ENCODE results near the gene DBNL.

DBNL gene

DNA sequence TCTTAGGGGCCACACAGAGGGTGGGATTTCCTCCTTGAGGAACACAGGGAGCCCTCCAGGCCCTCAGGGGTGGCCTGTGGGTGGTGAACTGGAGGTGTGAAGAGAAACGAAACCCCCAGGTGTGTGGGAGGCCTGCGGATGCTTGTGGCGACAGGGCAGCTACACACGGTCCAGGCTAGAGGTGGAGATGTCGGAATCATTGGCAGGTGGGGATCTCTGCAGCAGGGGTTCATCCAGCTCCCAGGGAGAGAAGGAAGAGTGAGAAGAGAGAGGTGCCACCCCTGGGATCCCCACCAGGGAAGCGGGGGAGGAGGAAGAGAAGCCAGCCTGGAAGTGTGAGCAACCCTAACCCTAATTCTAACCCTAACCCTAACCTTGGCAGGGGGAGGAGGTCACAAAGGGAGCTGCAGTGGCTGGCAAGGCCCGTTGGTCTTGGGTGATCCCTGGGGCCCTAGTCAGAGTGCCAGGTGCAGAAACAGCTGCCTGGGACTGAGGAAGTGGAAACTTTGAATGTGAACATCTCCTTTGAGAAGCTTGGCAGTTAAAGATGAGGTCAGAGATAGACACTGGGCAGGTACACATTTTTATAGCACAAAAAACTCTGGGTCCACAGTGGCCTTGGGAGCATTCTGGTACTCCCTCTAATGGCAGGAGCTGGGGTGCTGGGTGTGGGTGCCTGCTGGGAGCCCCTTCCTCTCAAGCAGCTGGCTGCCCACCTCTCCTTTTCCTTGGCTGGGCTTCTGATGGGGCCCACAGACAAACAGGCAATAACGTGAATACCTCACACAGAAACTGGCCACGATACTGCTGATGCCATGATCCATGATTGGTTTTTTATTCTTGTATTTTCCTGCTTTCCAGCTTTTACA lies 52.8 kb downstream of the DBNL start:
- no peaks in the 10 kb centered on the region for H3K9me3 ChIP-seq (ENCODE audit: control insufficient read depth, low read length)
- no peak for DNase-seq (ENCODE audit: low read depth)
- no peaks in the 10 kb centered on the region for H3K36me3 ChIP-seq (ENCODE audit: control insufficient read depth, insufficient read depth, low read length, severe bottlenecking)
- no peak overlapping the region for H3K4me3 ChIP-seq (ENCODE audit: low read length)
- H3K4me1 ChIP-seq (ENCODE audit: control insufficient read depth, insufficient read depth, low read length), result peaks cover 49% of the 10 kb centered on the region
- H3K27me3 ChIP-seq (replicated peaks; ENCODE audit: control insufficient read depth, insufficient read depth, low read length), result no peaks in the 10 kb centered on the region
- H3K9ac ChIP-seq (ENCODE audit: low read length), result no peak overlapping the region

- Histone ChIP-seq H3K4me3 (ENCODE audit: low read length) (no peak overlapping the region), H3K27me3 (replicated peaks; ENCODE audit: control insufficient read depth, insufficient read depth, low read length) (no peaks in the 10 kb centered on the region), H3K9ac (ENCODE audit: low read length) (no peak overlapping the region), H3K9me3 (ENCODE audit: control insufficient read depth, low read length) (no peaks in the 10 kb centered on the region), H3K36me3 (ENCODE audit: control insufficient read depth, insufficient read depth, low read length, severe bottlenecking) (no peaks in the 10 kb centered on the region), H3K4me1 (ENCODE audit: control insufficient read depth, insufficient read depth, low read length) (peaks cover 57% of the 10 kb centered on the region)
- DNase-seq (ENCODE audit: low read depth), result no peak
These were observed 53.9 kb downstream of the DBNL start for GRCh38 chr7:44098092-44099068.

- Histone ChIP-seq H3K9ac (ENCODE audit: low read length) (no peak overlapping the region), H3K9me3 (ENCODE audit: control insufficient read depth, low read length) (no peaks in the 10 kb centered on the region), H3K36me3 (ENCODE audit: control insufficient read depth, insufficient read depth, low read length, severe bottlenecking) (no peaks in the 10 kb centered on the region), H3K4me1 (ENCODE audit: control insufficient read depth, insufficient read depth, low read length) (peaks cover 51% of the 10 kb centered on the region), H3K4me3 (ENCODE audit: low read length) (no peak overlapping the region), H3K27me3 (replicated peaks; ENCODE audit: control insufficient read depth, insufficient read depth, low read length) (no peaks in the 10 kb centered on the region)
- DNase-seq (ENCODE audit: low read depth), result no peak
These were observed 55.2 kb downstream of the DBNL start for GRCh38 chr7:44099669-44100068.

GRCh38 chr7:44100458-44101302 lies 56.2 kb downstream of the DBNL start:
- Histone ChIP-seq H3K36me3 (ENCODE audit: control insufficient read depth, insufficient read depth, low read length, severe bottlenecking) (no peaks in the 10 kb centered on the region), H3K4me1 (ENCODE audit: control insufficient read depth, insufficient read depth, low read length) (peaks cover 49% of the 10 kb centered on the region), H3K4me3 (ENCODE audit: low read length) (no peak overlapping the region), H3K9me3 (ENCODE audit: control insufficient read depth, low read length) (no peaks in the 10 kb centered on the region), H3K9ac (ENCODE audit: low read length) (peak overlapping the region; percentile 55), H3K27me3 (replicated peaks; ENCODE audit: control insufficient read depth, insufficient read depth, low read length) (no peaks in the 10 kb centered on the region)
- DNase-seq (ENCODE audit: low read depth), result peak; percentile 76

GRCh38 chr7:44101303-44101965 lies 56.9 kb downstream of the DBNL start:
- DNase-seq (ENCODE audit: low read depth), result no peak
- Histone ChIP-seq H3K27me3 (replicated peaks; ENCODE audit: control insufficient read depth, insufficient read depth, low read length) (no peaks in the 10 kb centered on the region), H3K4me3 (ENCODE audit: low read length) (no peak overlapping the region), H3K4me1 (ENCODE audit: control insufficient read depth, insufficient read depth, low read length) (peaks cover 56% of the 10 kb centered on the region), H3K36me3 (ENCODE audit: control insufficient read depth, insufficient read depth, low read length, severe bottlenecking) (no peaks in the 10 kb centered on the region), H3K9ac (ENCODE audit: low read length) (peak overlapping the region; percentile 59), H3K9me3 (ENCODE audit: control insufficient read depth, low read length) (no peaks in the 10 kb centered on the region)

DNA sequence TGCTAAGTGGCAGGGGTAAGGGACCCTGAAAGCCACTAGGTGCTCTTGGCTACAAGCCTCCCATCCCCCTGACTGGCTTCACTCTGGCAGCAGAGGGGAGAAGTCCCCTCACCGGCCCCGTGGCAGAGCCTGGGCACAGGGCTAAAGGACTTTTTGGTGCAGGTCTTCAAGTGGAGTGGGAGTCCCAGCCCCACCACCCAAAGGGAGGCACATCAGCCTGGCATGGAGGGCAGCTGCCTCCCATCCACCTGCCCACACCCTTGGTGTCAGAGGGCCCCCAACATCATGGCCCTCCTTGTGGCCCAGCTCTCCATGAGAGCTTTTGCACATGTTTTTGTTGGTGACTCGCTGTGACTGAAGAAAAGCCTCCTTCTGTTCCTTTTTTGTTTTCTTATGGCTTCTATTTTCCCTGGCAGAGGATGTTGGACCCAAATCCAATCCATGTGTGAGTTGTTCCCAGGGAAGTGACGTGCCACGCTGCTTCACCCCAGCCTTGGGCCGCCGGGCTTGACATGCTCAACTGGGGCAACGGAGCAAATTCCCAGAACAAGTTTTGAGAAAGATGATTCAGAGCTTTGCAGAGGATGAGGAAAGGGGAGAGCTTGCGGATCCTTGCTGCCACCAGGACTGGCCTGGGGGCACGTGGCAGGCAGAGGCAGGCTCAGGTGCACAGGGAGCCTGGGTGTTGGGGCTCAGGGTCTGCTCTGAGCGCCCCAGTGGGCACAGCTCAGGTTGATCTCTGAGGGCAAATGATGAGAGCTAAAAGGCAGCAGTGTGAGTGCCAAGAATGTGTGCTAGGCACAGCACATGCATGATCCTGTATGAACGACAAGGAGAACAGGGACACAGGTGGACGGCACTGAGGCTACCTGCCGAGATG lies 57.7 kb downstream of the DBNL start:
- Histone ChIP-seq H3K4me3 (ENCODE audit: low read length) (no peak overlapping the region), H3K9ac (ENCODE audit: low read length) (peak overlapping the region; percentile 59), H3K36me3 (ENCODE audit: control insufficient read depth, insufficient read depth, low read length, severe bottlenecking) (no peaks in the 10 kb centered on the region), H3K9me3 (ENCODE audit: control insufficient read depth, low read length) (no peaks in the 10 kb centered on the region), H3K4me1 (ENCODE audit: control insufficient read depth, insufficient read depth, low read length) (peaks cover 60% of the 10 kb centered on the region), H3K27me3 (replicated peaks; ENCODE audit: control insufficient read depth, insufficient read depth, low read length) (no peaks in the 10 kb centered on the region)
- peak; percentile 92 for DNase-seq (ENCODE audit: low read depth)

DNA sequence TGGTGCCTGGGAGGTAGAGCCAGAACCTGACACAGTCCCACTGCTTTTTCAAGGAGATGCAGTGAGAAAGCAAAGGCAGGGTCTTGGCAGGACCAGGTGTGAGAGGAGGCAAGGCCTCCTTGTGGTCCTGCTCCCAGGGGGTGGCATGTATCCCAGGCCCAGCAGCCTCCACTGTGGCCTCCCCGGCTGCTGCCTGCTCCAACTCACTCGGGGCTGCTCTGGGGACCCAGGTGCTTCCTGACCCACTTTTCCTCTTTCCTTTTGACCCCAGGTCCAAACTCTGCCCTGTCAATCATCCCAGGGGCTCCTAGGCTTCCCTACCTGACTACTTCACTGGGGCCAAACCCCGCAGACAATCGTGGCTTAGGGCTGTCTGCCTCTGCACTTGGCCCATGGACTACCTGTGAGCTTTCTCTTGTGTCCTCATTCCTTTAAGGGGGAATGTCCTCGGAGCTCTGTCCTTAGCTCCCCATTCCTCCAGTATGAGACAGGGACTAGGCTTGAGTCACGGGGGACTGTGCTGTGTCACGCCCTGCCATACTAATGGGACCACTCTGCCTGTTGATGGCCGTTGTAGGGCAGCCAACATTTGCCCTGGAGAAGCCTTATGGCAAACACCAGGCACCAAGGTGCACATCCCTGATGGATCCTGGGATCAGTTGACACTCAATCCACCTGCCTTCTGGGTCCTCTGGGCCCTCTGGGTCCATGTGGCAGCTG lies 58.5 kb downstream of the DBNL start:
- no peak for DNase-seq (ENCODE audit: low read depth)
- Histone ChIP-seq H3K9ac (ENCODE audit: low read length) (peak overlapping the region; percentile 59), H3K4me1 (ENCODE audit: control insufficient read depth, insufficient read depth, low read length) (peaks cover 60% of the 10 kb centered on the region), H3K4me3 (ENCODE audit: low read length) (no peak overlapping the region), H3K27me3 (replicated peaks; ENCODE audit: control insufficient read depth, insufficient read depth, low read length) (no peaks in the 10 kb centered on the region), H3K9me3 (ENCODE audit: control insufficient read depth, low read length) (no peaks in the 10 kb centered on the region), H3K36me3 (ENCODE audit: control insufficient read depth, insufficient read depth, low read length, severe bottlenecking) (no peaks in the 10 kb centered on the region)

- peaks cover 56% of the 10 kb centered on the region for H3K4me1 ChIP-seq (ENCODE audit: control insufficient read depth, insufficient read depth, low read length)
- no peaks in the 10 kb centered on the region for H3K9me3 ChIP-seq (ENCODE audit: control insufficient read depth, low read length)
- DNase-seq (ENCODE audit: low read depth), result no peak
- H3K36me3 ChIP-seq (ENCODE audit: control insufficient read depth, insufficient read depth, low read length, severe bottlenecking), result peaks cover under 1% of the 10 kb centered on the region
- no peak overlapping the region for H3K4me3 ChIP-seq (ENCODE audit: low read length)
- H3K27me3 ChIP-seq (replicated peaks; ENCODE audit: control insufficient read depth, insufficient read depth, low read length), result no peaks in the 10 kb centered on the region
- no peak overlapping the region for H3K9ac ChIP-seq (ENCODE audit: low read length)
These were observed 59.0 kb downstream of the DBNL start for GRCh38 chr7:44103566-44103922.

GRCh38 chr7:44103923-44104859 lies 59.7 kb downstream of the DBNL start, which contains the start of gene AEBP1:
Gene AEBP1 (plus strand): TSS chr7:44104345. CDS start chr7:44104666, 321 bp downstream.
- Histone ChIP-seq H3K36me3 (ENCODE audit: control insufficient read depth, insufficient read depth, low read length, severe bottlenecking) (peaks cover 3% of the 10 kb centered on the region), H3K4me1 (ENCODE audit: control insufficient read depth, insufficient read depth, low read length) (peaks cover 56% of the 10 kb centered on the region), H3K27me3 (replicated peaks; ENCODE audit: control insufficient read depth, insufficient read depth, low read length) (no peaks in the 10 kb centered on the region), H3K9me3 (ENCODE audit: control insufficient read depth, low read length) (no peaks in the 10 kb centered on the region), H3K4me3 (ENCODE audit: low read length) (peak within 1 kb of the TSS; percentile 76), H3K9ac (ENCODE audit: low read length) (peak within 1 kb of the TSS; percentile 81)
- peak; percentile 74 for DNase-seq (ENCODE audit: low read depth)

All from adipocyte (in vitro differentiated cells).